GM12878 (cell line): ENCODE results near the gene NCAPH2. TPM values are rescaled to one million over a fixed set of nuclear protein-coding genes. Genes with fewer than 3 reads are reported as not detected.

Source experiments
- CEBPB ChIP-seq, 2 experiments: fragments of 150-350 bp in 1 of 2; IDR thresholded peaks; 2 replicates each; pipeline ENCODE4 v1.6.1; 2012 to 2014; ENCODE audit warnings: low read depth in 2 of 2, low read length in 2 of 2, borderline replicate concordance in 1 of 2, inconsistent platforms in 1 of 2
- CHD1 ChIP-seq: IDR thresholded peaks from 2 replicates; pipeline ENCODE4 v1.6.1; 2012; ENCODE audit warnings: low read depth, low read length, improper control_type of control experiment
- MTA2 ChIP-seq: fragments of 450-650 bp; IDR thresholded peaks from 2 replicates; pipeline ENCODE4 v1.6.1; 2016; ENCODE audit warnings: low read depth, mild to moderate bottlenecking, moderate library complexity
- MYB ChIP-seq: fragments of 150-350 bp; IDR thresholded peaks from 2 replicates; pipeline ENCODE4 v1.6.1; 2014; ENCODE audit warnings: mild to moderate bottlenecking, low read depth, low read length, borderline replicate concordance
- NR2C2 ChIP-seq: IDR thresholded peaks from 2 replicates; pipeline ENCODE4 v1.6.1; 2011; ENCODE audit warnings: borderline replicate concordance, low read depth; ENCODE audit not compliant: control insufficient read depth, insufficient read length
- NRF1 ChIP-seq: conservative IDR thresholded peaks from 2 replicates; pipeline ENCODE4 v1.6.1; 2011; ENCODE audit warnings: mild to moderate bottlenecking, low read depth, low read length, improper control_type of control experiment
- RB1 ChIP-seq: fragments of 450-650 bp; formaldehyde crosslinking; IDR thresholded peaks from 2 replicates; pipeline ENCODE4 v1.6.1; 2017; ENCODE audit warnings: mild to moderate bottlenecking, borderline replicate concordance
- TAF1 ChIP-seq: IDR thresholded peaks from 2 replicates; pipeline ENCODE4 v1.6.1; 2011; ENCODE audit warnings: mild to moderate bottlenecking, low read depth, low read length, borderline replicate concordance
- TCF3 ChIP-seq: IDR thresholded peaks from 2 replicates; pipeline ENCODE4 v1.6.1; 2012; ENCODE audit warnings: low read depth, mild to moderate bottlenecking, low read length, borderline replicate concordance; ENCODE audit not compliant: insufficient read depth
- ZBED1 ChIP-seq: IDR thresholded peaks from 2 replicates; pipeline ENCODE4 v1.6.1; 2016; ENCODE audit warnings: borderline replicate concordance
- polyA plus RNA-seq, 11 experiments: library from polyadenylated mRNA; depleted of rRNA in 4 of 11; unstranded in 6 of 11; stranded (reverse) in 5 of 11; fragments of >200 nt; fragmentation: Nextera tagmentation in 4 of 11; fragmentation: Illumina TruSeq in 1 of 11; extraction: Ambion mirVana in 4 of 11; extraction: Trizol in 1 of 11; gene quantifications; 1 replicate in 1 of 11; 2 replicates in 10 of 11; pipeline versions ENCODE4 v1.2.1 to v1.2.3, GENCODE V29; 2011 to 2016; ENCODE audit warnings: inconsistent platforms in 2 of 11, missing spikeins in 2 of 11, low read depth in 1 of 11
- total RNA-seq, 4 experiments: library from RNA; depleted of rRNA in 3 of 4; stranded (reverse); fragments of >200 nt in 3 of 4; fragmentation: Illumina TruSeq in 1 of 4; extraction: Trizol in 1 of 4; gene quantifications; 2 replicates each; pipeline versions ENCODE4 v1.2.1 to v1.2.3, GENCODE V29; 2013 to 2021
- TF ChIP-seq, protein P1 (sequence below): fragments of 450-650 bp; IDR thresholded peaks from 2 replicates; pipeline ENCODE4 v1.6.1; 2017; ENCODE audit warnings: antibody characterized with exemption, mild to moderate bottlenecking, moderate library complexity
- TF ChIP-seq, protein P2 (sequence below): IDR thresholded peaks from 2 replicates; pipeline ENCODE4 v1.6.1; 2012; ENCODE audit warnings: low read depth, low read length, improper control_type of control experiment
- TF ChIP-seq, protein P3 (sequence below): fragments of 450-650 bp; IDR thresholded peaks from 2 replicates; pipeline ENCODE4 v1.6.1; 2016; ENCODE audit warnings: mild to moderate bottlenecking
- TF ChIP-seq, protein P4 (sequence below): fragments of 150-350 bp; IDR thresholded peaks from 2 replicates; pipeline ENCODE4 v1.6.1; 2014; ENCODE audit warnings: mild to moderate bottlenecking, low read depth, low read length
- TF ChIP-seq, protein P5 (sequence below): IDR thresholded peaks from 2 replicates; pipeline ENCODE4 v1.6.1; 2012; ENCODE audit warnings: improper control_type of control experiment, low read depth, low read length; ENCODE audit not compliant: insufficient replicate concordance

Gene NCAPH2
- total and polyA plus RNA-seq, 10 of the 15 experiments (the other 5 are each of a cell fraction or from before 2014, with no cell fraction given) = 5.0 to 110 (median 59.9) TPM

DNA sequence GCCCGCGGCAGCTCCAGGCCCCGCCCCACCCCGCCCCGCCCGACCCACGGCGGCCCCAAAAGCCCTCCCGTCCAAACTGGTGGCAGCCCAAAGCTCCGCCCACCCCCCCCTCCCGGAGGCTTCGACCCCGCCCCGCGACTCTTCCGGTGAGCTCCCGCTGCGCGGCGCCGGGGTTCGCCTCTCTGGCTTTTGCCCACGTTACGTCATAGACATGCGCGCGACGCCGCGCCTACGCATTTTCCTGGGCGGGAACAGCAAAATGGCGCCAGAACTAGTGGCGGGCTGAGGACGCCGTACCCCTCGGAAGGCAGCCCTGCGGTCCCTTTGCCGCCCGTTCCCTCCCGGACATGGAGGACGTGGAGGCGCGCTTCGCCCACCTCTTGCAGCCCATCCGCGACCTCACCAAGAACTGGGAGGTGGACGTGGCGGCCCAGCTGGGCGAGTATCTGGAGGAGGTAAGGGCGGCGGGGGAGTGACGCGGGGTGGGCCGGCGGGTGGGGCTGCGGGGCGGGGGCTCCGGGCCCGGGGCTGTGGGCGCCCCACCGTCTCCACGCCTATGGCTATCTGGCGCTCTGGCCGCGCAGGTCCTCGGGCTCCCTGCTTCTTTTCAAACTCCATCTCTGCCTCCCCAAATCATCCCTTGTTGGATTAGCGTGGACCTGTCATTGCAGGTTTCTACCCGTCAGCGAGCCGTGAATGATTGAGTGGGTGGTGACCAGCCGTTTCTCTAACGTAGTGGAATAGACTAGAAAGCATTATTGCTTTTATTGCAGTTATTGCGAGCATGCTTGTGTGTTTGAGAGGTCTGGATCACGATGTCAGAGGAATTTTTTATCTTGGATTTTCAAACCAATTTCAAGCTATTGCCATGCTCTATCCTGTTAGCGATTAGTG lies at the start of gene NCAPH2 (continued):
- TF ChIP-seq CEBPB (IDR thresholded peaks at IDR 0.05; ENCODE audit: borderline replicate concordance in 1 of 2, low read depth in 2 of 2, low read length in 2 of 2) (no peak), TCF3 (0 out of 2 replicates have a peak, but pooled peaks have one; percentile 14), TAF1 (peak; percentile 95), MTA2 (no peak), NR2C2 (no peak), NRF1 (peak; percentile 47), CHD1 (no peak), RB1 (peak; percentile 100), ZBED1 (no peak), MYB (no peak)
- TF ChIP-seq, protein P1, sequence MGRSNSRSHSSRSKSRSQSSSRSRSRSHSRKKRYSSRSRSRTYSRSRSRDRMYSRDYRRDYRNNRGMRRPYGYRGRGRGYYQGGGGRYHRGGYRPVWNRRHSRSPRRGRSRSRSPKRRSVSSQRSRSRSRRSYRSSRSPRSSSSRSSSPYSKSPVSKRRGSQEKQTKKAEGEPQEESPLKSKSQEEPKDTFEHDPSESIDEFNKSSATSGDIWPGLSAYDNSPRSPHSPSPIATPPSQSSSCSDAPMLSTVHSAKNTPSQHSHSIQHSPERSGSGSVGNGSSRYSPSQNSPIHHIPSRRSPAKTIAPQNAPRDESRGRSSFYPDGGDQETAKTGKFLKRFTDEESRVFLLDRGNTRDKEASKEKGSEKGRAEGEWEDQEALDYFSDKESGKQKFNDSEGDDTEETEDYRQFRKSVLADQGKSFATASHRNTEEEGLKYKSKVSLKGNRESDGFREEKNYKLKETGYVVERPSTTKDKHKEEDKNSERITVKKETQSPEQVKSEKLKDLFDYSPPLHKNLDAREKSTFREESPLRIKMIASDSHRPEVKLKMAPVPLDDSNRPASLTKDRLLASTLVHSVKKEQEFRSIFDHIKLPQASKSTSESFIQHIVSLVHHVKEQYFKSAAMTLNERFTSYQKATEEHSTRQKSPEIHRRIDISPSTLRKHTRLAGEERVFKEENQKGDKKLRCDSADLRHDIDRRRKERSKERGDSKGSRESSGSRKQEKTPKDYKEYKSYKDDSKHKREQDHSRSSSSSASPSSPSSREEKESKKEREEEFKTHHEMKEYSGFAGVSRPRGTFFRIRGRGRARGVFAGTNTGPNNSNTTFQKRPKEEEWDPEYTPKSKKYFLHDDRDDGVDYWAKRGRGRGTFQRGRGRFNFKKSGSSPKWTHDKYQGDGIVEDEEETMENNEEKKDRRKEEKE = no peak
- TF ChIP-seq, protein P2, sequence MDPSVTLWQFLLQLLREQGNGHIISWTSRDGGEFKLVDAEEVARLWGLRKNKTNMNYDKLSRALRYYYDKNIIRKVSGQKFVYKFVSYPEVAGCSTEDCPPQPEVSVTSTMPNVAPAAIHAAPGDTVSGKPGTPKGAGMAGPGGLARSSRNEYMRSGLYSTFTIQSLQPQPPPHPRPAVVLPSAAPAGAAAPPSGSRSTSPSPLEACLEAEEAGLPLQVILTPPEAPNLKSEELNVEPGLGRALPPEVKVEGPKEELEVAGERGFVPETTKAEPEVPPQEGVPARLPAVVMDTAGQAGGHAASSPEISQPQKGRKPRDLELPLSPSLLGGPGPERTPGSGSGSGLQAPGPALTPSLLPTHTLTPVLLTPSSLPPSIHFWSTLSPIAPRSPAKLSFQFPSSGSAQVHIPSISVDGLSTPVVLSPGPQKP = peak; percentile 70; the same call in 1 of the 2 replicates
- TF ChIP-seq, protein P3, sequence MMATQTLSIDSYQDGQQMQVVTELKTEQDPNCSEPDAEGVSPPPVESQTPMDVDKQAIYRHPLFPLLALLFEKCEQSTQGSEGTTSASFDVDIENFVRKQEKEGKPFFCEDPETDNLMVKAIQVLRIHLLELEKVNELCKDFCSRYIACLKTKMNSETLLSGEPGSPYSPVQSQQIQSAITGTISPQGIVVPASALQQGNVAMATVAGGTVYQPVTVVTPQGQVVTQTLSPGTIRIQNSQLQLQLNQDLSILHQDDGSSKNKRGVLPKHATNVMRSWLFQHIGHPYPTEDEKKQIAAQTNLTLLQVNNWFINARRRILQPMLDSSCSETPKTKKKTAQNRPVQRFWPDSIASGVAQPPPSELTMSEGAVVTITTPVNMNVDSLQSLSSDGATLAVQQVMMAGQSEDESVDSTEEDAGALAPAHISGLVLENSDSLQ = peak; percentile 88
- TF ChIP-seq, protein P4, sequence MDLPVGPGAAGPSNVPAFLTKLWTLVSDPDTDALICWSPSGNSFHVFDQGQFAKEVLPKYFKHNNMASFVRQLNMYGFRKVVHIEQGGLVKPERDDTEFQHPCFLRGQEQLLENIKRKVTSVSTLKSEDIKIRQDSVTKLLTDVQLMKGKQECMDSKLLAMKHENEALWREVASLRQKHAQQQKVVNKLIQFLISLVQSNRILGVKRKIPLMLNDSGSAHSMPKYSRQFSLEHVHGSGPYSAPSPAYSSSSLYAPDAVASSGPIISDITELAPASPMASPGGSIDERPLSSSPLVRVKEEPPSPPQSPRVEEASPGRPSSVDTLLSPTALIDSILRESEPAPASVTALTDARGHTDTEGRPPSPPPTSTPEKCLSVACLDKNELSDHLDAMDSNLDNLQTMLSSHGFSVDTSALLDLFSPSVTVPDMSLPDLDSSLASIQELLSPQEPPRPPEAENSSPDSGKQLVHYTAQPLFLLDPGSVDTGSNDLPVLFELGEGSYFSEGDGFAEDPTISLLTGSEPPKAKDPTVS = no peak
- TF ChIP-seq, protein P5, sequence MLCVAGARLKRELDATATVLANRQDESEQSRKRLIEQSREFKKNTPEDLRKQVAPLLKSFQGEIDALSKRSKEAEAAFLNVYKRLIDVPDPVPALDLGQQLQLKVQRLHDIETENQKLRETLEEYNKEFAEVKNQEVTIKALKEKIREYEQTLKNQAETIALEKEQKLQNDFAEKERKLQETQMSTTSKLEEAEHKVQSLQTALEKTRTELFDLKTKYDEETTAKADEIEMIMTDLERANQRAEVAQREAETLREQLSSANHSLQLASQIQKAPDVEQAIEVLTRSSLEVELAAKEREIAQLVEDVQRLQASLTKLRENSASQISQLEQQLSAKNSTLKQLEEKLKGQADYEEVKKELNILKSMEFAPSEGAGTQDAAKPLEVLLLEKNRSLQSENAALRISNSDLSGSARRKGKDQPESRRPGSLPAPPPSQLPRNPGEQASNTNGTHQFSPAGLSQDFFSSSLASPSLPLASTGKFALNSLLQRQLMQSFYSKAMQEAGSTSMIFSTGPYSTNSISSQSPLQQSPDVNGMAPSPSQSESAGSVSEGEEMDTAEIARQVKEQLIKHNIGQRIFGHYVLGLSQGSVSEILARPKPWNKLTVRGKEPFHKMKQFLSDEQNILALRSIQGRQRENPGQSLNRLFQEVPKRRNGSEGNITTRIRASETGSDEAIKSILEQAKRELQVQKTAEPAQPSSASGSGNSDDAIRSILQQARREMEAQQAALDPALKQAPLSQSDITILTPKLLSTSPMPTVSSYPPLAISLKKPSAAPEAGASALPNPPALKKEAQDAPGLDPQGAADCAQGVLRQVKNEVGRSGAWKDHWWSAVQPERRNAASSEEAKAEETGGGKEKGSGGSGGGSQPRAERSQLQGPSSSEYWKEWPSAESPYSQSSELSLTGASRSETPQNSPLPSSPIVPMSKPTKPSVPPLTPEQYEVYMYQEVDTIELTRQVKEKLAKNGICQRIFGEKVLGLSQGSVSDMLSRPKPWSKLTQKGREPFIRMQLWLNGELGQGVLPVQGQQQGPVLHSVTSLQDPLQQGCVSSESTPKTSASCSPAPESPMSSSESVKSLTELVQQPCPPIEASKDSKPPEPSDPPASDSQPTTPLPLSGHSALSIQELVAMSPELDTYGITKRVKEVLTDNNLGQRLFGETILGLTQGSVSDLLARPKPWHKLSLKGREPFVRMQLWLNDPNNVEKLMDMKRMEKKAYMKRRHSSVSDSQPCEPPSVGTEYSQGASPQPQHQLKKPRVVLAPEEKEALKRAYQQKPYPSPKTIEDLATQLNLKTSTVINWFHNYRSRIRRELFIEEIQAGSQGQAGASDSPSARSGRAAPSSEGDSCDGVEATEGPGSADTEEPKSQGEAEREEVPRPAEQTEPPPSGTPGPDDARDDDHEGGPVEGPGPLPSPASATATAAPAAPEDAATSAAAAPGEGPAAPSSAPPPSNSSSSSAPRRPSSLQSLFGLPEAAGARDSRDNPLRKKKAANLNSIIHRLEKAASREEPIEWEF = no peak
